OCI-LY1 (cell line): ENCODE measurements around the gene CEMIP.

Experiments
- CTCF ChIP-seq: fragments of 200-600 bp; sonication (generic), shearing (Covaris generic); IDR thresholded peaks from 2 replicates; pipeline ENCODE4 v1.5.1; 2017; ENCODE audit warnings: mild to moderate bottlenecking, antibody characterized with exemption, low read length, moderate library complexity, mixed read lengths
- EZH2 ChIP-seq: fragments of 200-600 bp; sonication (generic), shearing (Covaris generic); IDR thresholded peaks from 2 replicates; pipeline ENCODE4 v1.8.0; 2017; ENCODE audit warnings: borderline replicate concordance, mixed run types, mild to moderate bottlenecking, antibody characterized with exemption, low read length, moderate library complexity, mixed read lengths

GRCh38 chr15:80934761-80935221, 155.6 kb downstream of the CEMIP start:
- TF ChIP-seq CTCF (no peak), EZH2 (no peak)
